ENCODE results near the gene CNOT3. TPM values are rescaled to one million over a fixed set of nuclear protein-coding genes. Genes with fewer than 3 reads are reported as not detected.

The CNOT3 gene
- total and polyA plus RNA-seq, 2 experiments from 2014 or later = 12.0 to 50.1 TPM

DNA sequence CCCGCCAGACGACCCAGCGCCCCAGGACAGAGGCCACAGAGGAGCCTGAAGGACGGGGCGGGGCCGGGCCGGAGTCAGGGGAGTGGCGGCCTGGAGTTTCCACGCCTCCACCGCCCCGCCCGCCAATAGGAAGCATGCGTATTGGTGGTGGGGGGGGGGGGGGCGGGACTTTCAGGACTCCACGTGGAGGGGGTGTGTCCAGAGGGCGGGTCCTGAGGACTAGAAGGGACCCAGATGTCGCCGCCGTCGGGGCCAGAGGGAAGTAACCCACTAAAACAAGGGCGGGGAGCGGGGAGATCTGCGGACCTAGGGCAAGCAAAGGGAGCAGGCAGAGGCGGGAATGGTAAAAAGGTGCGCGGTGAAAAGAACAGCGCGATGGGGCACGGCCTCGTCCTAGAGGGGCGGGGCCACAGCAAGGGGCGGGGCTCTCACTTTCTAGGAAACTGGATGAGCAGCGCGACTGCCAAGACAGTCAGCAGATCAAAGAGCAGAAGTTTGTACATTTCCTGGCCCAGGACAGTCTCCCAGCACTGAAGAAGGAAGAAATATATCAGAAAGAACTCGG lies 24.8 kb downstream of the CNOT3 start:
- TF ChIP-seq EZH2phosphoT487 (IDR thresholded peaks at IDR 0.05; ENCODE audit: low read depth, severe bottlenecking, unreplicated experiment) (no peak), EZH2 (IDR thresholded peaks at IDR 0.05; ENCODE audit: borderline replicate concordance) (no peak), CTCF (IDR thresholded peaks at IDR 0.05; ENCODE audit: poor library complexity) (no peak)
- Histone ChIP-seq H2AFZ (no peak overlapping the region), H3K36me3 (replicated peaks; ENCODE audit: insufficient read depth, low read depth) (no peaks in the 10 kb centered on the region), H3K27ac (peak overlapping the region; percentile 45), H3K4me3 (no peak overlapping the region), H4K20me1 (ENCODE audit: insufficient read depth, poor library complexity, severe bottlenecking) (no peaks in the 10 kb centered on the region), H3K4me2 (peak overlapping the region; percentile 79), H3K79me2 (peaks cover 14% of the 10 kb centered on the region), H3K9me2 (replicated peaks; ENCODE audit: insufficient read depth) (no peaks in the 10 kb centered on the region), H3K4me1 (ENCODE audit: insufficient read depth) (peaks cover 20% of the 10 kb centered on the region), H3K9me3 (ENCODE audit: low read depth) (no peaks in the 10 kb centered on the region), H3K27me3 (no peaks in the 10 kb centered on the region)
- peak; percentile 91 for DNase-seq (ENCODE audit: low spot score)
- 12% methylated on average over 23 of the region's 35 CpGs for WGBS (ENCODE audit: low lambda C conversion rate, missing lambda C conversion rate)

- Histone ChIP-seq H3K4me2 (peak overlapping the region; percentile 79), H3K27ac (peak overlapping the region; percentile 45), H2AFZ (no peak overlapping the region)
Measured at GRCh38 chr19:54162884-54163283, 25.3 kb downstream of the CNOT3 start.

DNA sequence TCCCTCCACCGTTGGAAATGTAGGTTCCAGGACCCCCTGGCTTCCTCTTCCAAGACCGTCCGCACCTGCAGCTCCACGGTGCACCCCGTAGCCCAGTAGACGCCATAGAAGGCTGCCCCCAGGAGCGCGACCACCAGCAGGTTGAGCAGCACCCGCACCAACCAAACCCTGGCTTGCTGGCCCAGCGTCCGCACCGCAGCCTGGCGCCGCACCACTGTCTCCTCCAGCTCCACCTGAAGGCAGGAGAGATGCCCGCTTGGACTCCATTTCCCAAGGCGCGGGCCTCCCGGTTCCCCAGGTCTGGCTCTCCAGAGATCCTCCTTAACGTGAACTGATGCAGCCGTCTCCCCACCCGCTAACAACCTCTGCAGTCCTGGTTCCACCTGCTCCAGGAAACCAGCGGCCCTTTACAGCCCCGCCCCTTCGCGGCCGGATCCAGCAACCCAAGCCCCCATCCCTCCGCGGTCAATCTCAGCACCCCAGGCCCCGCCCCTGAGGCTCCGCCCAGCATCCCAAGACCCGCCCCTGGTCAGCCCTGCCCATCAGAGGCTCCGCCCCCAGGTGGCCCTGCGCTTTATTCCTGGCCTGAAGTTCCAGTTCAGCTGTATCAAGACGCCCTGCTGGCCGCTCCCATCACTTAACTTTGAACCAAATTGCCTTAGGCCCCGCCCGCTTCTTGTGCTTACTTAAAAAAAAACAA lies 27.0 kb downstream of the CNOT3 start:
- H3K4me3 ChIP-seq = no peak overlapping the region
- H3K9me3 ChIP-seq (ENCODE audit: low read depth) = no peaks in the 10 kb centered on the region
- H3K4me1 ChIP-seq (ENCODE audit: insufficient read depth) = peaks cover 11% of the 10 kb centered on the region
- no peak overlapping the region for H3K27ac ChIP-seq
- H3K27me3 ChIP-seq = no peaks in the 10 kb centered on the region
- no peaks in the 10 kb centered on the region for H3K9me2 ChIP-seq (replicated peaks; ENCODE audit: insufficient read depth)
- no peaks in the 10 kb centered on the region for H4K20me1 ChIP-seq (ENCODE audit: insufficient read depth, poor library complexity, severe bottlenecking)
- H3K36me3 ChIP-seq (replicated peaks; ENCODE audit: insufficient read depth, low read depth) = no peaks in the 10 kb centered on the region
- DNase-seq (ENCODE audit: low spot score) = peak; percentile 89
- peak overlapping the region; percentile 67 for H3K4me2 ChIP-seq
- H3K79me2 ChIP-seq = no peaks in the 10 kb centered on the region
- WGBS (ENCODE audit: low lambda C conversion rate, missing lambda C conversion rate) = 22% methylated on average over 37 of the region's 37 CpGs
- H2AFZ ChIP-seq = no peak overlapping the region
- TF ChIP-seq EZH2phosphoT487 (IDR thresholded peaks at IDR 0.05; ENCODE audit: low read depth, severe bottlenecking, unreplicated experiment) (no peak), CTCF (IDR thresholded peaks at IDR 0.05; ENCODE audit: poor library complexity) (no peak), EZH2 (IDR thresholded peaks at IDR 0.05; ENCODE audit: borderline replicate concordance) (no peak)

More at GRCh38 chr19:54162884-54163283, 25.3 kb downstream of the CNOT3 start:
- no peak for TF ChIP-seq CTCF (IDR thresholded peaks at IDR 0.05; ENCODE audit: poor library complexity)
- no peak for TF ChIP-seq EZH2phosphoT487 (IDR thresholded peaks at IDR 0.05; ENCODE audit: low read depth, severe bottlenecking, unreplicated experiment)
- no peak for TF ChIP-seq EZH2 (IDR thresholded peaks at IDR 0.05; ENCODE audit: borderline replicate concordance)
- no peaks in the 10 kb centered on the region for H3K27me3 ChIP-seq
- no peaks in the 10 kb centered on the region for H3K36me3 ChIP-seq (replicated peaks; ENCODE audit: insufficient read depth, low read depth)
- H3K79me2 ChIP-seq = peaks cover 12% of the 10 kb centered on the region
- 96% methylated on average over 14 of the region's 14 CpGs for WGBS (ENCODE audit: low lambda C conversion rate, missing lambda C conversion rate)
- H3K4me1 ChIP-seq (ENCODE audit: insufficient read depth) = peaks cover 20% of the 10 kb centered on the region
- H4K20me1 ChIP-seq (ENCODE audit: insufficient read depth, poor library complexity, severe bottlenecking) = no peaks in the 10 kb centered on the region
- H3K4me3 ChIP-seq = no peak overlapping the region
- DNase-seq (ENCODE audit: low spot score) = no peak
- H3K9me2 ChIP-seq (replicated peaks; ENCODE audit: insufficient read depth) = no peaks in the 10 kb centered on the region
- H3K9me3 ChIP-seq (ENCODE audit: low read depth) = no peaks in the 10 kb centered on the region
